Large intestine (tissue), 3 donors: ENCODE results near the gene TBC1D22B. TPM values are rescaled to one million over a fixed set of nuclear protein-coding genes. Genes with fewer than 3 reads are reported as not detected.

Experiments
- DNase-seq, 2 donors: peaks; one replicate each; pipeline versions ENCODE4 v3.0.0 to v3.0.0-alpha.2; 2013
- H3K27ac ChIP-seq: one replicate; pipeline ENCODE4 v1.5.1; 2013; ENCODE audit warnings: low read length
- H3K27me3 ChIP-seq: 2 replicates; pipeline ENCODE4 v1.6.1; 2013; ENCODE audit warnings: low read length; ENCODE audit not compliant: control insufficient read depth, insufficient read depth
- H3K36me3 ChIP-seq: 2 replicates; pipeline ENCODE4 v1.6.1; 2013; ENCODE audit warnings: low read length; ENCODE audit not compliant: control insufficient read depth, insufficient read depth
- H3K4me1 ChIP-seq: one replicate; pipeline ENCODE4 v1.6.1; 2013; ENCODE audit warnings: low read length; ENCODE audit not compliant: control insufficient read depth, insufficient read depth
- H3K4me3 ChIP-seq: one replicate; pipeline ENCODE4 v1.5.1; 2013; ENCODE audit warnings: low read length
- H3K9me3 ChIP-seq: one replicate; pipeline ENCODE4 v1.6.1; 2013; ENCODE audit warnings: mild to moderate bottlenecking, low read depth, low read length, moderate library complexity; ENCODE audit not compliant: control insufficient read depth
- WGBS: methylation state at CpG from one replicate; pipeline ENCODE4 v1.1.5; 2013; ENCODE audit warnings: low lambda C conversion rate; ENCODE audit not compliant: insufficient coverage; 5-methylcytosine and 5-hydroxymethylcytosine counted together
- polyA plus RNA-seq: library from polyadenylated mRNA; unstranded; fragments of 120-200 nt; gene quantifications from one replicate; pipeline ENCODE4 v1.2.1, GENCODE V29; 2013

Gene TBC1D22B
- polyA plus RNA-seq, 1 donor: 7.0 TPM

GRCh38 chr6:37254881-37255280 lies 2.7 kb upstream of the TBC1D22B start:
- no peaks in the 10 kb centered on the region for H3K9me3 ChIP-seq
- 100% methylated on average over 1 of the region's 5 CpGs for WGBS
- no peak for DNase-seq
- peaks cover 5% of the 10 kb centered on the region for H3K4me1 ChIP-seq
- H3K36me3 ChIP-seq: no peaks in the 10 kb centered on the region
- no peak overlapping the region for H3K27ac ChIP-seq
- no peak overlapping the region for H3K4me3 ChIP-seq
- H3K27me3 ChIP-seq: no peaks in the 10 kb centered on the region

- Histone ChIP-seq H3K27me3 (no peaks in the 10 kb centered on the region), H3K36me3 (no peaks in the 10 kb centered on the region), H3K27ac (no peak overlapping the region), H3K4me3 (peak overlapping the region; percentile 81), H3K4me1 (peaks cover 5% of the 10 kb centered on the region), H3K9me3 (no peaks in the 10 kb centered on the region)
- 83% methylated on average over 1 of the region's 12 CpGs for WGBS
- DNase-seq: no peak
Observed at GRCh38 chr6:37256692-37257319, 766 bp upstream of the TBC1D22B start.

- no peak overlapping the region for H3K27ac ChIP-seq
- no peak for DNase-seq
- WGBS: 7% methylated on average over 2 of the region's 9 CpGs
- H3K36me3 ChIP-seq: no peaks in the 10 kb centered on the region
- H3K9me3 ChIP-seq: no peaks in the 10 kb centered on the region
- H3K4me3 ChIP-seq: peak overlapping the region; percentile 81
- H3K27me3 ChIP-seq: no peaks in the 10 kb centered on the region
- H3K4me1 ChIP-seq: peaks cover 5% of the 10 kb centered on the region
Observed at GRCh38 chr6:37257320-37257633, 295 bp upstream of the TBC1D22B start.

GRCh38 chr6:37258405-37259105 lies 983 bp downstream of the TBC1D22B start:
- Histone ChIP-seq H3K27ac (peak overlapping the region; percentile 59), H3K27me3 (no peaks in the 10 kb centered on the region), H3K9me3 (no peaks in the 10 kb centered on the region), H3K4me3 (peak overlapping the region; percentile 81), H3K36me3 (no peaks in the 10 kb centered on the region), H3K4me1 (peaks cover 5% of the 10 kb centered on the region)
- no peak for DNase-seq
- WGBS: no CpG with 5 or more reads among the region's 11 CpGs

- peaks cover 2% of the 10 kb centered on the region for H3K4me1 ChIP-seq
- no CpG with 5 or more reads among the region's 2 CpGs for WGBS
- no peaks in the 10 kb centered on the region for H3K9me3 ChIP-seq
- no peak overlapping the region for H3K27ac ChIP-seq
- no peak for DNase-seq
- H3K36me3 ChIP-seq: no peaks in the 10 kb centered on the region
- H3K27me3 ChIP-seq: no peaks in the 10 kb centered on the region
- H3K4me3 ChIP-seq: no peak overlapping the region
Observed at GRCh38 chr6:37259191-37259590, 1.6 kb downstream of the TBC1D22B start.

GRCh38 chr6:37260040-37260439 lies 2.5 kb downstream of the TBC1D22B start:
- whole genome bisulfite sequencing: 100% methylated on average over 1 of the region's 2 CpGs
- H3K27ac ChIP-seq: no peak overlapping the region

GRCh38 chr6:37260444-37260843 lies 2.9 kb downstream of the TBC1D22B start:
- no CpG with 5 or more reads among the region's 1 CpG for WGBS
- Histone ChIP-seq H3K36me3 (no peaks in the 10 kb centered on the region), H3K27ac (no peak overlapping the region), H3K9me3 (no peaks in the 10 kb centered on the region), H3K27me3 (no peaks in the 10 kb centered on the region), H3K4me3 (no peak overlapping the region), H3K4me1 (no peaks in the 10 kb centered on the region)
- no peak for DNase-seq

More at GRCh38 chr6:37260040-37260439, 2.5 kb downstream of the TBC1D22B start:
- H3K27me3 ChIP-seq: no peaks in the 10 kb centered on the region
- no peak overlapping the region for H3K4me3 ChIP-seq
- no peaks in the 10 kb centered on the region for H3K36me3 ChIP-seq
- H3K9me3 ChIP-seq: no peaks in the 10 kb centered on the region
- no peaks in the 10 kb centered on the region for H3K4me1 ChIP-seq
- no peak for DNase-seq

- H3K27me3 ChIP-seq: no peaks in the 10 kb centered on the region
- WGBS: no CpG with 5 or more reads among the region's 5 CpGs
- no peaks in the 10 kb centered on the region for H3K9me3 ChIP-seq
- no peak overlapping the region for H3K27ac ChIP-seq
- DNase-seq: no peak
- no peak overlapping the region for H3K4me3 ChIP-seq
- H3K4me1 ChIP-seq: no peaks in the 10 kb centered on the region
- no peaks in the 10 kb centered on the region for H3K36me3 ChIP-seq
Observed at GRCh38 chr6:37261198-37261597, 3.6 kb downstream of the TBC1D22B start.

- no peak for DNase-seq
- H3K36me3 ChIP-seq: no peaks in the 10 kb centered on the region
- 69% methylated on average over 2 of the region's 8 CpGs for WGBS
Observed at GRCh38 chr6:37262446-37263026, 5.0 kb downstream of the TBC1D22B start.

GRCh38 chr6:37265001-37265400 lies 7.4 kb downstream of the TBC1D22B start:
- WGBS: 94% methylated on average over 2 of the region's 2 CpGs
- peaks cover 3% of the 10 kb centered on the region for H3K9me3 ChIP-seq
- peaks cover 2% of the 10 kb centered on the region for H3K36me3 ChIP-seq
- H3K4me1 ChIP-seq: no peaks in the 10 kb centered on the region
- H3K27ac ChIP-seq: no peak overlapping the region
- no peak for DNase-seq
- no peak overlapping the region for H3K4me3 ChIP-seq
- no peaks in the 10 kb centered on the region for H3K27me3 ChIP-seq

More at GRCh38 chr6:37262446-37263026, 5.0 kb downstream of the TBC1D22B start:
- Histone ChIP-seq H3K4me1 (no peaks in the 10 kb centered on the region), H3K27me3 (no peaks in the 10 kb centered on the region), H3K9me3 (peaks cover 3% of the 10 kb centered on the region), H3K27ac (no peak overlapping the region), H3K4me3 (no peak overlapping the region)
